Adrenal gland (tissue), 5 donors: Measurements from ENCODE around the gene PBX1.

ENCODE experiments used
- POLR2A ChIP-seq, 2 donors: fragments of 450-650 bp; IDR thresholded peaks; one replicate each; pipeline ENCODE4 v1.6.1; 2017; ENCODE audit warnings: antibody characterized with exemption in 2 of 2, mild to moderate bottlenecking in 2 of 2, moderate library complexity in 1 of 2
- TF ChIP-seq, protein P1 (sequence below), 6 experiments: fragments of 450-650 bp in 4 of 6; fragments of 200-600 bp in 2 of 6; sonication (generic) in 1 of 6; IDR thresholded peaks; 1 replicate in 5 of 6; 2 replicates in 1 of 6; pipeline versions ENCODE4 v1.5.1 to v1.8.0; 2016 to 2021; ENCODE audit warnings: antibody characterized with exemption in 6 of 6, mild to moderate bottlenecking in 2 of 6, moderate library complexity in 1 of 6
- donor health status: DM: no; HTN: no; CAD: no.

DNA sequence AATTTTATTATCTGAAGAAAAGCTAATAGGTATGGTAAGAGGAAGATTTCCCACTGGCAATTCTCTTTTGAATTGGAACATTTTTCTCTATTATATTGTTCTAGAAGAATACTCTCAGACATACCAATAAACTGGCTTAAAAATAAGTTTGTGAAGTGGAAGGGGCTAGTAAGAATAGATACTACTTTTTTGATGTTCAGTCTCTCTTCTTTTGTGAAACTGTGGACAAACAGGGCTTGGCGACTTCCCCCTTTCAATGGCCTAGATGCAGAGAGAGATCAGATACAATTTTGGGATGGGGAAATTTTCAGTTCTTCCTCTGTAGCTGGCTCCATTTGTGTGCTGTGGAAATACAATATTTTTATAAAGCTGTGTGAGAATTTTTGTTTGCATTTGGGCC is 2.5 kb downstream of the PBX1 start:
- TF ChIP-seq, protein P1, sequence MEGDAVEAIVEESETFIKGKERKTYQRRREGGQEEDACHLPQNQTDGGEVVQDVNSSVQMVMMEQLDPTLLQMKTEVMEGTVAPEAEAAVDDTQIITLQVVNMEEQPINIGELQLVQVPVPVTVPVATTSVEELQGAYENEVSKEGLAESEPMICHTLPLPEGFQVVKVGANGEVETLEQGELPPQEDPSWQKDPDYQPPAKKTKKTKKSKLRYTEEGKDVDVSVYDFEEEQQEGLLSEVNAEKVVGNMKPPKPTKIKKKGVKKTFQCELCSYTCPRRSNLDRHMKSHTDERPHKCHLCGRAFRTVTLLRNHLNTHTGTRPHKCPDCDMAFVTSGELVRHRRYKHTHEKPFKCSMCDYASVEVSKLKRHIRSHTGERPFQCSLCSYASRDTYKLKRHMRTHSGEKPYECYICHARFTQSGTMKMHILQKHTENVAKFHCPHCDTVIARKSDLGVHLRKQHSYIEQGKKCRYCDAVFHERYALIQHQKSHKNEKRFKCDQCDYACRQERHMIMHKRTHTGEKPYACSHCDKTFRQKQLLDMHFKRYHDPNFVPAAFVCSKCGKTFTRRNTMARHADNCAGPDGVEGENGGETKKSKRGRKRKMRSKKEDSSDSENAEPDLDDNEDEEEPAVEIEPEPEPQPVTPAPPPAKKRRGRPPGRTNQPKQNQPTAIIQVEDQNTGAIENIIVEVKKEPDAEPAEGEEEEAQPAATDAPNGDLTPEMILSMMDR (IDR thresholded peaks at IDR 0.05) = no peak
- TF ChIP-seq POLR2A (IDR thresholded peaks at IDR 0.05) = no peak
